Adipocyte (in vitro differentiated cells): Measurements from ENCODE around the gene GPX1.
A peak's percentile ranks its signal among the peaks of the same experiment; 100 is the strongest.
"Not testable (repeated sequence)": the region's sequence is repeated elsewhere in the genome, so short reads cannot be mapped to it uniquely, and the experiment has no call there.

Source experiments
- DNase-seq: peaks from one replicate; pipeline ENCODE4 v3.0.0-alpha.2; 2015; ENCODE audit warnings: low read depth
- H3K27me3 ChIP-seq: replicated peaks from 2 replicates; pipeline ENCODE4 v1.7.0; 2013; ENCODE audit warnings: mild to moderate bottlenecking, low read length, moderate library complexity; ENCODE audit not compliant: control insufficient read depth, insufficient read depth
- H3K36me3 ChIP-seq: 2 replicates; pipeline ENCODE4 v1.7.0; 2013; ENCODE audit warnings: low read length, mild to moderate bottlenecking, moderate library complexity; ENCODE audit not compliant: control insufficient read depth, insufficient read depth, severe bottlenecking
- H3K4me1 ChIP-seq: 2 replicates; pipeline ENCODE4 v1.7.0; 2013; ENCODE audit warnings: mild to moderate bottlenecking, low read length, moderate library complexity; ENCODE audit not compliant: control insufficient read depth, insufficient read depth
- H3K4me3 ChIP-seq: 2 replicates; pipeline ENCODE4 v1.7.0; 2013; ENCODE audit warnings: mild to moderate bottlenecking, low read length, moderate library complexity
- H3K9ac ChIP-seq: 2 replicates; pipeline ENCODE4 v1.7.0; 2013; ENCODE audit warnings: mild to moderate bottlenecking, low read length, moderate library complexity
- H3K9me3 ChIP-seq: 2 replicates; pipeline ENCODE4 v1.7.0; 2013; ENCODE audit warnings: mild to moderate bottlenecking, low read length, moderate library complexity; ENCODE audit not compliant: control insufficient read depth

The GPX1 gene

GRCh38 chr3:49358217-49358883 is at the start of gene GPX1:
Gene GPX1, minus strand, starts transcription at chr3:49358353. Its CDS starts 75 bp downstream, at chr3:49358278.
- Histone ChIP-seq H3K4me3 (peak within 1 kb of the TSS; percentile 94), H3K36me3 (peaks cover 49% of the 10 kb centered on the region), H3K9ac (peak within 1 kb of the TSS; percentile 95), H3K27me3 (no peaks in the 10 kb centered on the region), H3K4me1 (peaks cover 43% of the 10 kb centered on the region), H3K9me3 (no peaks in the 10 kb centered on the region)
- DNase-seq = peak; percentile 96

GRCh38 chr3:49406571-49407565 is 48.7 kb upstream of the GPX1 start:
- Histone ChIP-seq H3K9ac (no peak overlapping the region), H3K27me3 (no peaks in the 10 kb centered on the region), H3K9me3 (no peaks in the 10 kb centered on the region), H3K4me3 (peak overlapping the region; percentile 37), H3K36me3 (peaks cover 8% of the 10 kb centered on the region), H3K4me1 (peaks cover 49% of the 10 kb centered on the region)
- DNase-seq = no peak

- DNase-seq, H3K9me3 ChIP-seq, H3K9ac ChIP-seq, H3K4me3 ChIP-seq, H3K27me3 ChIP-seq: not testable (repeated sequence)
- H3K4me1 ChIP-seq = peaks cover 49% of the 10 kb centered on the region
- peaks cover 15% of the 10 kb centered on the region for H3K36me3 ChIP-seq
Observed at GRCh38 chr3:49405570-49405969, 47.4 kb upstream of the GPX1 start.

- Histone ChIP-seq H3K4me1 (peaks cover 42% of the 10 kb centered on the region), H3K4me3 (no peak overlapping the region), H3K9me3 (no peaks in the 10 kb centered on the region), H3K36me3 (peaks cover 15% of the 10 kb centered on the region), H3K9ac (no peak overlapping the region), H3K27me3 (no peaks in the 10 kb centered on the region)
- no peak for DNase-seq
Observed at GRCh38 chr3:49403891-49404290, 45.7 kb upstream of the GPX1 start.

- Histone ChIP-seq H3K9ac (no peak overlapping the region), H3K27me3 (no peaks in the 10 kb centered on the region), H3K9me3 (no peaks in the 10 kb centered on the region), H3K36me3 (peaks cover 18% of the 10 kb centered on the region), H3K4me1 (peaks cover 43% of the 10 kb centered on the region), H3K4me3 (no peak overlapping the region)
- DNase-seq = no peak
Observed at GRCh38 chr3:49401766-49402165, 43.6 kb upstream of the GPX1 start.

GRCh38 chr3:49399461-49399860 is 41.3 kb upstream of the GPX1 start:
- H3K4me3 ChIP-seq = no peak overlapping the region
- DNase-seq = no peak
- peaks cover 31% of the 10 kb centered on the region for H3K4me1 ChIP-seq
- H3K36me3 ChIP-seq = peaks cover 33% of the 10 kb centered on the region
- no peak overlapping the region for H3K9ac ChIP-seq
- no peaks in the 10 kb centered on the region for H3K27me3 ChIP-seq
- H3K9me3 ChIP-seq = no peaks in the 10 kb centered on the region

- DNase-seq = no peak
- Histone ChIP-seq H3K4me1 (peaks cover 28% of the 10 kb centered on the region), H3K36me3 (peaks cover 35% of the 10 kb centered on the region), H3K9ac (no peak overlapping the region), H3K4me3 (no peak overlapping the region), H3K9me3 (no peaks in the 10 kb centered on the region), H3K27me3 (no peaks in the 10 kb centered on the region)
Observed at GRCh38 chr3:49397470-49397869, 39.3 kb upstream of the GPX1 start.

GRCh38 chr3:49391310-49391709 is 33.2 kb upstream of the GPX1 start:
- H3K9ac ChIP-seq, DNase-seq, H3K4me1 ChIP-seq, H3K4me3 ChIP-seq, H3K9me3 ChIP-seq, H3K27me3 ChIP-seq: not testable (repeated sequence)
- peaks cover 20% of the 10 kb centered on the region for H3K36me3 ChIP-seq

GRCh38 chr3:49389297-49389696 is 31.1 kb upstream of the GPX1 start:
- Histone ChIP-seq H3K36me3 (peaks cover 7% of the 10 kb centered on the region), H3K9me3 (no peaks in the 10 kb centered on the region), H3K4me1 (peaks cover 11% of the 10 kb centered on the region), H3K9ac (no peak overlapping the region), H3K27me3 (no peaks in the 10 kb centered on the region), H3K4me3 (no peak overlapping the region)
- no peak for DNase-seq

GRCh38 chr3:49388289-49388820 is 30.2 kb upstream of the GPX1 start:
- no peaks in the 10 kb centered on the region for H3K9me3 ChIP-seq
- no peak overlapping the region for H3K4me3 ChIP-seq
- H3K4me1 ChIP-seq = peaks cover 11% of the 10 kb centered on the region
- H3K27me3 ChIP-seq = no peaks in the 10 kb centered on the region
- H3K36me3 ChIP-seq = peaks cover 5% of the 10 kb centered on the region
- DNase-seq = no peak
- no peak overlapping the region for H3K9ac ChIP-seq

- Histone ChIP-seq H3K9me3 (no peaks in the 10 kb centered on the region), H3K4me3 (no peak overlapping the region), H3K4me1 (peaks cover 11% of the 10 kb centered on the region), H3K27me3 (no peaks in the 10 kb centered on the region), H3K36me3 (peaks cover 5% of the 10 kb centered on the region), H3K9ac (no peak overlapping the region)
- no peak for DNase-seq
Observed at GRCh38 chr3:49387721-49388120, 29.6 kb upstream of the GPX1 start.
